Measurements from ENCODE around the gene TMEM201. TPM values are rescaled to one million over a fixed set of nuclear protein-coding genes. Genes with fewer than 3 reads are reported as not detected.
"Not testable (repeated sequence)": the region's sequence is repeated elsewhere in the genome, so short reads cannot be mapped to it uniquely, and the experiment has no call there.

Gene TMEM201
- total and polyA plus RNA-seq, 4 donors = 1.5 to 3.5 (median 2.9) TPM

DNA sequence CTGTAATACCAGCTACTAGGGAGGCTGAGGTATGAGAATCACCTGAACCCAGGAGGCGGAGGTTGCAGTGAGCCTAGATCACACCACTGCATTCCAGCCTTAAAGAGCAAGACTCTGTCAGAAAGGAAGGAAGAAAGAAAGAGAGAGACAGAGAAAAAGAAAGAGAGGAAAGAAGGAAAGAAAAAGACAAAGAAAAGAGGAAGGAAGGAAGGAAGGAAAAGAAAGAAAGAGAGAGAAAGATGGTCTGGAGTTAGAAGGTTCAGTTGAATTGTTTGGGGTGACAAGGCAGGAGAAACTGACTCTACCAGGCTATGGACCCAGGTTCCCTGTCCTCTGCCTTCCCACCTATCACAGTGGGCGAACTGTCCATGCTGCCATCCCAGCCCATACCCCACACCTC is 35.4 kb downstream of the TMEM201 start:
- no peaks in the 10 kb centered on the region for H3K36me3 ChIP-seq (ENCODE audit: control insufficient read depth in 4 of 4, insufficient read depth in 3 of 4, low read depth in 1 of 4, low read length in 3 of 4)
- no peaks in the 10 kb centered on the region for H3K27me3 ChIP-seq (ENCODE audit: control insufficient read depth in 4 of 4, insufficient read depth in 4 of 4, low read length in 3 of 4)
- H3K9me3 ChIP-seq (ENCODE audit: control insufficient read depth in 4 of 4, low read length in 3 of 4) = no peaks in the 10 kb centered on the region
- H3K4me1 ChIP-seq (ENCODE audit: control insufficient read depth in 4 of 4, insufficient read depth in 4 of 4, low read length in 3 of 4) = peaks cover 0 to 5% (median 2%) of the 10 kb centered on the region in 4 donors
- DNase-seq (ENCODE audit: low spot score) = no peak
- H3K9ac ChIP-seq (ENCODE audit: low read depth in 1 of 2, low read length in 2 of 2) = no peak overlapping the region
- H3K4me3 ChIP-seq (ENCODE audit: low read depth in 1 of 3, low read length in 3 of 3) = no peak overlapping the region
- WGBS = 92% methylated on average over 2 of the region's 2 CpGs
- no peak overlapping the region for H3K27ac ChIP-seq (ENCODE audit: low read depth in 1 of 2, low read length in 2 of 2)
- TF ChIP-seq, protein P1, sequence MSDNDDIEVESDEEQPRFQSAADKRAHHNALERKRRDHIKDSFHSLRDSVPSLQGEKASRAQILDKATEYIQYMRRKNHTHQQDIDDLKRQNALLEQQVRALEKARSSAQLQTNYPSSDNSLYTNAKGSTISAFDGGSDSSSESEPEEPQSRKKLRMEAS (IDR thresholded peaks at IDR 0.05) = no peak
- TF ChIP-seq TAF1 (conservative IDR thresholded peaks at IDR 0.05) (no peak), FOXA1 (IDR thresholded peaks at IDR 0.05) (no peak), HNF4G (IDR thresholded peaks at IDR 0.05) (no peak), RXRA (IDR thresholded peaks at IDR 0.05) (no peak), HNF4A (conservative IDR thresholded peaks at IDR 0.05) (no peak), NR2F2 (IDR thresholded peaks at IDR 0.05) (no peak), YY1 (IDR thresholded peaks at IDR 0.05) (no peak), SP1 (IDR thresholded peaks at IDR 0.05) (no peak), EGR1 (IDR thresholded peaks at IDR 0.05; ENCODE audit: low read depth in 2 of 2) (no peak), JUND (IDR thresholded peaks at IDR 0.05) (no peak), GABPA (IDR thresholded peaks at IDR 0.05 in 1 of 2, conservative IDR thresholded peaks at IDR 0.05 in 1 of 2) (no peak)
- TF ChIP-seq, protein P2, sequence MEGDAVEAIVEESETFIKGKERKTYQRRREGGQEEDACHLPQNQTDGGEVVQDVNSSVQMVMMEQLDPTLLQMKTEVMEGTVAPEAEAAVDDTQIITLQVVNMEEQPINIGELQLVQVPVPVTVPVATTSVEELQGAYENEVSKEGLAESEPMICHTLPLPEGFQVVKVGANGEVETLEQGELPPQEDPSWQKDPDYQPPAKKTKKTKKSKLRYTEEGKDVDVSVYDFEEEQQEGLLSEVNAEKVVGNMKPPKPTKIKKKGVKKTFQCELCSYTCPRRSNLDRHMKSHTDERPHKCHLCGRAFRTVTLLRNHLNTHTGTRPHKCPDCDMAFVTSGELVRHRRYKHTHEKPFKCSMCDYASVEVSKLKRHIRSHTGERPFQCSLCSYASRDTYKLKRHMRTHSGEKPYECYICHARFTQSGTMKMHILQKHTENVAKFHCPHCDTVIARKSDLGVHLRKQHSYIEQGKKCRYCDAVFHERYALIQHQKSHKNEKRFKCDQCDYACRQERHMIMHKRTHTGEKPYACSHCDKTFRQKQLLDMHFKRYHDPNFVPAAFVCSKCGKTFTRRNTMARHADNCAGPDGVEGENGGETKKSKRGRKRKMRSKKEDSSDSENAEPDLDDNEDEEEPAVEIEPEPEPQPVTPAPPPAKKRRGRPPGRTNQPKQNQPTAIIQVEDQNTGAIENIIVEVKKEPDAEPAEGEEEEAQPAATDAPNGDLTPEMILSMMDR (IDR thresholded peaks at IDR 0.05; ENCODE audit: low read depth, low read length, missing input control) = no peak
- TF ChIP-seq, protein P3, sequence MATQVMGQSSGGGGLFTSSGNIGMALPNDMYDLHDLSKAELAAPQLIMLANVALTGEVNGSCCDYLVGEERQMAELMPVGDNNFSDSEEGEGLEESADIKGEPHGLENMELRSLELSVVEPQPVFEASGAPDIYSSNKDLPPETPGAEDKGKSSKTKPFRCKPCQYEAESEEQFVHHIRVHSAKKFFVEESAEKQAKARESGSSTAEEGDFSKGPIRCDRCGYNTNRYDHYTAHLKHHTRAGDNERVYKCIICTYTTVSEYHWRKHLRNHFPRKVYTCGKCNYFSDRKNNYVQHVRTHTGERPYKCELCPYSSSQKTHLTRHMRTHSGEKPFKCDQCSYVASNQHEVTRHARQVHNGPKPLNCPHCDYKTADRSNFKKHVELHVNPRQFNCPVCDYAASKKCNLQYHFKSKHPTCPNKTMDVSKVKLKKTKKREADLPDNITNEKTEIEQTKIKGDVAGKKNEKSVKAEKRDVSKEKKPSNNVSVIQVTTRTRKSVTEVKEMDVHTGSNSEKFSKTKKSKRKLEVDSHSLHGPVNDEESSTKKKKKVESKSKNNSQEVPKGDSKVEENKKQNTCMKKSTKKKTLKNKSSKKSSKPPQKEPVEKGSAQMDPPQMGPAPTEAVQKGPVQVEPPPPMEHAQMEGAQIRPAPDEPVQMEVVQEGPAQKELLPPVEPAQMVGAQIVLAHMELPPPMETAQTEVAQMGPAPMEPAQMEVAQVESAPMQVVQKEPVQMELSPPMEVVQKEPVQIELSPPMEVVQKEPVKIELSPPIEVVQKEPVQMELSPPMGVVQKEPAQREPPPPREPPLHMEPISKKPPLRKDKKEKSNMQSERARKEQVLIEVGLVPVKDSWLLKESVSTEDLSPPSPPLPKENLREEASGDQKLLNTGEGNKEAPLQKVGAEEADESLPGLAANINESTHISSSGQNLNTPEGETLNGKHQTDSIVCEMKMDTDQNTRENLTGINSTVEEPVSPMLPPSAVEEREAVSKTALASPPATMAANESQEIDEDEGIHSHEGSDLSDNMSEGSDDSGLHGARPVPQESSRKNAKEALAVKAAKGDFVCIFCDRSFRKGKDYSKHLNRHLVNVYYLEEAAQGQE (IDR thresholded peaks at IDR 0.05) = no peak

DNA sequence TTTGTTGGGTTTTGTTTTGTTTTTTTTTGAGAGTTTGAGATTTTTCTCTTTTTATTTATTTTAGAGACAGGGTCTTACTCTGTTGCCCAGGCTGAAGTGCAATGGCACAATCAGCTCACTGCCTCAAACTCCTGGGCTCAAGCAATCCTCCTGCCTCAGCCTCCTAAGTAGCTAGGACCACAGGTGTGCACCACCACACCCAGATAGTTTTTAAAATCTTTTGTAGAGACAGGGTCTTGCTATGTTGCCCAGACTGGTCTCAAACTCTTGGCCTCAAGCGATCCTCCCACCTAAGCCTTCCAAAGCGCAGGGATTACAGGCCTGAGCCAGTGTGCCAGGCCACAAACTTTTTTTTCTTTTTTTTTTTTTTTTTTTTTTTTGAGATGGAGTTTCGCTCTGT is 36.3 kb downstream of the TMEM201 start:
- 96% methylated on average over 3 of the region's 3 CpGs for WGBS
- H3K4me1 ChIP-seq (ENCODE audit: control insufficient read depth in 4 of 4, insufficient read depth in 4 of 4, low read length in 3 of 4); H3K9ac ChIP-seq (ENCODE audit: low read depth in 1 of 2, low read length in 2 of 2); H3K4me3 ChIP-seq (ENCODE audit: low read depth in 1 of 3, low read length in 3 of 3); H3K36me3 ChIP-seq (ENCODE audit: control insufficient read depth in 4 of 4, insufficient read depth in 3 of 4, low read depth in 1 of 4, low read length in 3 of 4); H3K9me3 ChIP-seq (ENCODE audit: control insufficient read depth in 4 of 4, low read length in 3 of 4); DNase-seq (ENCODE audit: low spot score); H3K27ac ChIP-seq (ENCODE audit: low read depth in 1 of 2, low read length in 2 of 2); H3K27me3 ChIP-seq (ENCODE audit: control insufficient read depth in 4 of 4, insufficient read depth in 4 of 4, low read length in 3 of 4): not testable (repeated sequence)

DNA sequence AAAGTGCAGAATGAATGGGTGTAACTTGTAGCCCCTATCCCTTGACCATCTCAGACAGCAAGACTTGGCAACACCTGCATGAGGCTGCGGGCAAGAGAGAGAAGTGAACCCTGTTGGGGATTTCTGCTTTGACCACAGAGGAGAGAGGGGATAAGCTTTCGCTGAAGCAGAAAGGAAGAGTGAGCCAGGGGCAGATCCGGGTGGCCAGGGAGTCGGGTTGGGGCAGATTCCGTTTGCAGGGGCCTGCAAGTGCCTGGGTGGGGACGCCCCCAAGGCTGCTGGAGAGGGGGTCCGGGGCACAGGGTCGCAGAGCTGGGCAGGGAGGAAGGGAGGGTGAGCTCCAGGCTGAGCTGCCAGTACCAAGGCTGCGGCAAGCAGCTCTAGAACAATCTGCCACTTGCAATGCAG is 37.5 kb downstream of the TMEM201 start:
- 69% methylated on average over 9 of the region's 9 CpGs for WGBS
- H3K27ac ChIP-seq (ENCODE audit: low read depth in 1 of 2, low read length in 2 of 2) = no peak overlapping the region
- no peaks in the 10 kb centered on the region for H3K9me3 ChIP-seq (ENCODE audit: control insufficient read depth in 4 of 4, low read length in 3 of 4)
- DNase-seq (ENCODE audit: low spot score) = no peak
- no peak overlapping the region for H3K9ac ChIP-seq (ENCODE audit: low read depth in 1 of 2, low read length in 2 of 2)
- H3K36me3 ChIP-seq (ENCODE audit: control insufficient read depth in 4 of 4, insufficient read depth in 3 of 4, low read depth in 1 of 4, low read length in 3 of 4) = no peaks in the 10 kb centered on the region
- peaks cover 0 to 5% (median 2%) of the 10 kb centered on the region in 4 donors for H3K4me1 ChIP-seq (ENCODE audit: control insufficient read depth in 4 of 4, insufficient read depth in 4 of 4, low read length in 3 of 4)
- no peaks in the 10 kb centered on the region for H3K27me3 ChIP-seq (ENCODE audit: control insufficient read depth in 4 of 4, insufficient read depth in 4 of 4, low read length in 3 of 4)
- H3K4me3 ChIP-seq (ENCODE audit: low read depth in 1 of 3, low read length in 3 of 3) = no peak overlapping the region
- TF ChIP-seq RAD21 (IDR thresholded peaks at IDR 0.05) = no peak
- no peak for TF ChIP-seq RXRA (IDR thresholded peaks at IDR 0.05)
- TF ChIP-seq, protein P1 (IDR thresholded peaks at IDR 0.05) = no peak
- no peak for TF ChIP-seq EGR1 (IDR thresholded peaks at IDR 0.05; ENCODE audit: low read depth in 2 of 2)
- no peak for TF ChIP-seq HNF4A (conservative IDR thresholded peaks at IDR 0.05)
- TF ChIP-seq, protein P4, sequence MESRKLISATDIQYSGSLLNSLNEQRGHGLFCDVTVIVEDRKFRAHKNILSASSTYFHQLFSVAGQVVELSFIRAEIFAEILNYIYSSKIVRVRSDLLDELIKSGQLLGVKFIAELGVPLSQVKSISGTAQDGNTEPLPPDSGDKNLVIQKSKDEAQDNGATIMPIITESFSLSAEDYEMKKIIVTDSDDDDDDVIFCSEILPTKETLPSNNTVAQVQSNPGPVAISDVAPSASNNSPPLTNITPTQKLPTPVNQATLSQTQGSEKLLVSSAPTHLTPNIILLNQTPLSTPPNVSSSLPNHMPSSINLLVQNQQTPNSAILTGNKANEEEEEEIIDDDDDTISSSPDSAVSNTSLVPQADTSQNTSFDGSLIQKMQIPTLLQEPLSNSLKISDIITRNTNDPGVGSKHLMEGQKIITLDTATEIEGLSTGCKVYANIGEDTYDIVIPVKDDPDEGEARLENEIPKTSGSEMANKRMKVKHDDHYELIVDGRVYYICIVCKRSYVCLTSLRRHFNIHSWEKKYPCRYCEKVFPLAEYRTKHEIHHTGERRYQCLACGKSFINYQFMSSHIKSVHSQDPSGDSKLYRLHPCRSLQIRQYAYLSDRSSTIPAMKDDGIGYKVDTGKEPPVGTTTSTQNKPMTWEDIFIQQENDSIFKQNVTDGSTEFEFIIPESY (IDR thresholded peaks at IDR 0.05) = no peak
- no peak for TF ChIP-seq NR2F2 (IDR thresholded peaks at IDR 0.05)
- TF ChIP-seq, protein P2 (IDR thresholded peaks at IDR 0.05; ENCODE audit: low read depth, low read length, missing input control) = no peak
- TF ChIP-seq, protein P5, sequence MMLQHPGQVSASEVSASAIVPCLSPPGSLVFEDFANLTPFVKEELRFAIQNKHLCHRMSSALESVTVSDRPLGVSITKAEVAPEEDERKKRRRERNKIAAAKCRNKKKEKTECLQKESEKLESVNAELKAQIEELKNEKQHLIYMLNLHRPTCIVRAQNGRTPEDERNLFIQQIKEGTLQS (IDR thresholded peaks at IDR 0.05) = no peak
- no peak for TF ChIP-seq GABPA (IDR thresholded peaks at IDR 0.05 in 1 of 2, conservative IDR thresholded peaks at IDR 0.05 in 1 of 2)
- no peak for TF ChIP-seq TAF1 (conservative IDR thresholded peaks at IDR 0.05)
